Liver (tissue), 9 donors: ENCODE data around the gene CRISPLD2. TPM values are rescaled to one million over a fixed set of nuclear protein-coding genes. Genes with fewer than 3 reads are reported as not detected.

ENCODE experiments used
- DNase-seq: peaks from one replicate; pipeline ENCODE4 v3.0.0-alpha.2; 2017; ENCODE audit warnings: low spot score
- H3K27ac ChIP-seq, 2 donors: one replicate each; pipeline ENCODE4 v1.7.0; 2013; ENCODE audit warnings: inconsistent platforms in 2 of 2, low read length in 2 of 2, control low read depth in 1 of 2, low read depth in 1 of 2, mild to moderate bottlenecking in 1 of 2
- H3K27me3 ChIP-seq, 4 donors: one replicate each; pipeline versions ENCODE4 v1.6.1 to v1.7.0; 2013; ENCODE audit warnings: low read length in 3 of 4, inconsistent platforms in 1 of 4, mild to moderate bottlenecking in 1 of 4, moderate library complexity in 1 of 4; ENCODE audit not compliant: control insufficient read depth in 4 of 4, insufficient read depth in 4 of 4
- H3K36me3 ChIP-seq, 4 donors: one replicate each; pipeline versions ENCODE4 v1.6.1 to v1.7.0; 2013; ENCODE audit warnings: low read length in 3 of 4, mild to moderate bottlenecking in 3 of 4, low read depth in 1 of 4, moderate library complexity in 1 of 4; ENCODE audit not compliant: control insufficient read depth in 4 of 4, insufficient read depth in 3 of 4
- H3K4me1 ChIP-seq, 4 donors: one replicate each; pipeline versions ENCODE4 v1.6.1 to v1.7.0; 2013; ENCODE audit warnings: low read length in 3 of 4, mild to moderate bottlenecking in 3 of 4, moderate library complexity in 1 of 4; ENCODE audit not compliant: control insufficient read depth in 4 of 4, insufficient read depth in 4 of 4
- H3K4me3 ChIP-seq, 3 donors: one replicate each; pipeline versions ENCODE4 v1.6.1 to v1.7.0; 2013; ENCODE audit warnings: low read length in 3 of 3, control low read depth in 1 of 3, low read depth in 1 of 3, mild to moderate bottlenecking in 1 of 3
- H3K9ac ChIP-seq, 2 donors: one replicate each; pipeline ENCODE4 v1.7.0; 2013; ENCODE audit warnings: low read length in 2 of 2, mild to moderate bottlenecking in 2 of 2, moderate library complexity in 2 of 2, control low read depth in 1 of 2, low read depth in 1 of 2
- H3K9me3 ChIP-seq, 4 donors: one replicate each; pipeline versions ENCODE4 v1.6.1 to v1.7.0; 2013; ENCODE audit warnings: low read length in 3 of 4; ENCODE audit not compliant: control insufficient read depth in 4 of 4
- CTCF ChIP-seq: fragments of 150-350 bp; IDR thresholded peaks from 2 replicates; pipeline ENCODE4 v1.5.1; 2017; ENCODE audit warnings: improper control_type of control experiment, low read depth, low read length; ENCODE audit not compliant: missing input control
- EGR1 ChIP-seq, 2 donors: IDR thresholded peaks; 2 replicates each; pipeline ENCODE4 v1.6.1; 2016 to 2018; ENCODE audit warnings: antibody characterized with exemption in 2 of 2, low read depth in 2 of 2
- FOXA1 ChIP-seq: IDR thresholded peaks from 2 replicates; pipeline ENCODE4 v1.6.1; 2016; ENCODE audit warnings: antibody characterized with exemption
- FOXA2 ChIP-seq: IDR thresholded peaks from 2 replicates; pipeline ENCODE4 v1.6.1; 2016; ENCODE audit warnings: antibody characterized with exemption
- HNF4A ChIP-seq, 2 donors: conservative IDR thresholded peaks; 2 replicates each; pipeline ENCODE4 v1.6.1; 2016; ENCODE audit warnings: antibody characterized with exemption in 2 of 2, mild to moderate bottlenecking in 2 of 2
- HNF4G ChIP-seq: IDR thresholded peaks from 2 replicates; pipeline ENCODE4 v1.6.1; 2016; ENCODE audit warnings: antibody characterized with exemption
- JUND ChIP-seq, 2 donors: IDR thresholded peaks; 2 replicates each; pipeline ENCODE4 v1.6.1; 2016; ENCODE audit warnings: antibody characterized with exemption in 2 of 2
- MAX ChIP-seq: IDR thresholded peaks from 2 replicates; pipeline ENCODE4 v1.6.1; 2016; ENCODE audit warnings: antibody characterized with exemption
- RAD21 ChIP-seq, 2 donors: IDR thresholded peaks; 2 replicates each; pipeline ENCODE4 v1.6.1; 2016; ENCODE audit warnings: antibody characterized with exemption in 2 of 2, mild to moderate bottlenecking in 2 of 2
- REST ChIP-seq: IDR thresholded peaks from 2 replicates; pipeline ENCODE4 v1.6.1; 2016; ENCODE audit warnings: antibody characterized with exemption, mild to moderate bottlenecking
- YY1 ChIP-seq: IDR thresholded peaks from 2 replicates; pipeline ENCODE4 v1.6.1; 2016; ENCODE audit warnings: antibody characterized with exemption, mild to moderate bottlenecking
- WGBS: extraction: QIAGEN DNeasy Blood & Tissue Kit; methylation state at CpG from one replicate; pipeline ENCODE4 v1.1.7; 2013; 5-methylcytosine and 5-hydroxymethylcytosine counted together
- polyA plus RNA-seq, 2 donors: library from polyadenylated mRNA; stranded (reverse) in 1 of 2; unstranded in 1 of 2; fragments of 200-250 nt in 1 of 2; fragments of >200 nt in 1 of 2; fragmentation: Nextera tagmentation in 1 of 2; extraction: Ambion mirVana in 1 of 2; gene quantifications; one replicate each; pipeline versions ENCODE4 v1.2.1 to v1.2.3, GENCODE V29; 2013 to 2015
- total RNA-seq, 2 donors: library from RNA; depleted of rRNA; stranded (reverse); fragments of >200 nt; gene quantifications; one replicate each; pipeline ENCODE4 v1.2.3, GENCODE V29; 2014
- donor health status: healthy.
- donor health status: healthy.
- donor health status: healthy.
- donor health status: healthy.
- donor health status: healthy.

CRISPLD2 gene
- total and polyA plus RNA-seq, 4 donors = 2.6 to 14.8 (median 4.1) TPM

GRCh38 chr16:84844559-84845495 lies 25.0 kb downstream of the CRISPLD2 start (continued):
- TF ChIP-seq REST (no peak), YY1 (no peak), EGR1 (IDR thresholded peaks at IDR 0.05; ENCODE audit: low read depth in 2 of 2) (no peak)

- Histone ChIP-seq H3K4me3 (no peak overlapping the region), H3K9ac (no peak overlapping the region), H3K36me3 (no peaks in the 10 kb centered on the region), H3K27me3 (no peaks in the 10 kb centered on the region), H3K9me3 (no peaks in the 10 kb centered on the region), H3K27ac (no peak overlapping the region), H3K4me1 (no peaks in the 10 kb centered on the region)
- TF ChIP-seq MAX (no peak), RAD21 (IDR thresholded peaks at IDR 0.05) (no peak), JUND (IDR thresholded peaks at IDR 0.05) (no peak), FOXA2 (no peak), FOXA1 (no peak), HNF4G (no peak), HNF4A (conservative IDR thresholded peaks at IDR 0.05) (no peak)
- DNase-seq = no peak
- 90% methylated on average over 14 of the region's 14 CpGs for WGBS
Observed at GRCh38 chr16:84845496-84846002, 25.8 kb downstream of the CRISPLD2 start.

GRCh38 chr16:84847564-84848355 lies 28.0 kb downstream of the CRISPLD2 start:
- TF ChIP-seq CTCF = no peak
- H3K4me1 ChIP-seq = peaks cover 0 to 5% (median 4%) of the 10 kb centered on the region in 4 donors
- H3K9me3 ChIP-seq = no peaks in the 10 kb centered on the region
- H3K4me3 ChIP-seq = no peak overlapping the region
- 79% methylated on average over 23 of the region's 23 CpGs for WGBS
- DNase-seq = no peak
- no peak overlapping the region for H3K9ac ChIP-seq
- H3K36me3 ChIP-seq = no peaks in the 10 kb centered on the region
- H3K27me3 ChIP-seq = no peaks in the 10 kb centered on the region
- H3K27ac ChIP-seq = no peak overlapping the region
